GM12878 (cell line): ENCODE measurements around the gene ENDOU.

Experiments
- ESRRA ChIP-seq: IDR thresholded peaks from 2 replicates; pipeline ENCODE4 v1.6.1; 2012; ENCODE audit warnings: mild to moderate bottlenecking, low read length, improper control_type of control experiment
- HDGF ChIP-seq: fragments of 450-650 bp; IDR thresholded peaks from 2 replicates; pipeline ENCODE4 v1.6.1; 2016; ENCODE audit warnings: antibody characterized with exemption
- MYB ChIP-seq: fragments of 150-350 bp; IDR thresholded peaks from 2 replicates; pipeline ENCODE4 v1.6.1; 2014; ENCODE audit warnings: mild to moderate bottlenecking, low read depth, low read length, borderline replicate concordance
- PML ChIP-seq: IDR thresholded peaks from 2 replicates; pipeline ENCODE4 v1.6.1; 2012; ENCODE audit warnings: low read length, inconsistent platforms
- POLR2A ChIP-seq: IDR thresholded peaks from 2 replicates; pipeline ENCODE4 v1.6.1; 2011; ENCODE audit warnings: low read depth, mild to moderate bottlenecking, low read length
- POLR2AphosphoS2 ChIP-seq: IDR thresholded peaks from 2 replicates; pipeline ENCODE4 v1.6.1; 2011; ENCODE audit warnings: low read depth, mild to moderate bottlenecking, low read length, improper control_type of control experiment, moderate library complexity
- POU2F2 ChIP-seq: IDR thresholded peaks from 3 replicates; pipeline ENCODE4 v1.6.1; 2011; ENCODE audit warnings: low read depth, mild to moderate bottlenecking, low read length, borderline replicate concordance
- SUZ12 ChIP-seq: fragments of 200-600 bp; sonication (generic); IDR thresholded peaks from one replicate; pipeline ENCODE4 v1.6.1; 2018; ENCODE audit warnings: antibody characterized with exemption, mild to moderate bottlenecking; ENCODE audit not compliant: unreplicated experiment
- TF ChIP-seq, protein P1 (sequence below), 3 experiments: IDR thresholded peaks in 2 of 3; conservative IDR thresholded peaks in 1 of 3; 2 replicates each; pipeline ENCODE4 v1.5.1; 2011; ENCODE audit warnings: low read depth in 3 of 3, low read length in 3 of 3, mild to moderate bottlenecking in 3 of 3, control low read depth in 2 of 3, moderate library complexity in 2 of 3, inconsistent platforms in 1 of 3, mixed read lengths in 1 of 3; ENCODE audit not compliant: control insufficient read depth in 2 of 3, insufficient read depth in 1 of 3; ENCODE audit errors: extremely low read depth in 1 of 3

DNA sequence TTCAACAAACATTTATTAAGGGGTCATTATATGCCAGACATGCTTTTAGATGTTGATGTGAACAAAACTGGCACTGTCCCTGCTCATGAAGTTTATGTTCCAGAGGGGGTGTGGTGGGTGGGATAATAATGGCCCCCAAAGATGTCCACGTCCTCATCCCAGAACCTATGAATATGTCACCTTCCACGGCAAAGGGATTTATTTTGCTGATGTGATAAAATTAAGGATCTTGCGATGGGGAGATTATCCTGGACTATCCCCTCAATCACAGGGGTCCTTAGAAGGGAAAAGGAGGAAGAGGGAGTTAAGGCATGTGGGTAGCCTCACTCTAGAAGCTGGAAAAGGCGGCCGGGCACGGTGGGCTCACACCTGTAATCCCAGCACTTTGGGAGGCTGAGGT is 46.0 kb upstream of the ENDOU start:
- no peak for TF ChIP-seq SUZ12
- TF ChIP-seq POLR2A: no peak
- no peak for TF ChIP-seq POLR2AphosphoS2
- no peak for TF ChIP-seq HDGF
- TF ChIP-seq, protein P1, sequence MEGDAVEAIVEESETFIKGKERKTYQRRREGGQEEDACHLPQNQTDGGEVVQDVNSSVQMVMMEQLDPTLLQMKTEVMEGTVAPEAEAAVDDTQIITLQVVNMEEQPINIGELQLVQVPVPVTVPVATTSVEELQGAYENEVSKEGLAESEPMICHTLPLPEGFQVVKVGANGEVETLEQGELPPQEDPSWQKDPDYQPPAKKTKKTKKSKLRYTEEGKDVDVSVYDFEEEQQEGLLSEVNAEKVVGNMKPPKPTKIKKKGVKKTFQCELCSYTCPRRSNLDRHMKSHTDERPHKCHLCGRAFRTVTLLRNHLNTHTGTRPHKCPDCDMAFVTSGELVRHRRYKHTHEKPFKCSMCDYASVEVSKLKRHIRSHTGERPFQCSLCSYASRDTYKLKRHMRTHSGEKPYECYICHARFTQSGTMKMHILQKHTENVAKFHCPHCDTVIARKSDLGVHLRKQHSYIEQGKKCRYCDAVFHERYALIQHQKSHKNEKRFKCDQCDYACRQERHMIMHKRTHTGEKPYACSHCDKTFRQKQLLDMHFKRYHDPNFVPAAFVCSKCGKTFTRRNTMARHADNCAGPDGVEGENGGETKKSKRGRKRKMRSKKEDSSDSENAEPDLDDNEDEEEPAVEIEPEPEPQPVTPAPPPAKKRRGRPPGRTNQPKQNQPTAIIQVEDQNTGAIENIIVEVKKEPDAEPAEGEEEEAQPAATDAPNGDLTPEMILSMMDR (IDR thresholded peaks at IDR 0.05 in 2 of 3, conservative IDR thresholded peaks at IDR 0.05 in 1 of 3; ENCODE audit: control insufficient read depth in 2 of 3, extremely low read depth in 1 of 3, insufficient read depth in 1 of 3, low read depth in 3 of 3, low read length in 3 of 3): no peak
- no peak for TF ChIP-seq MYB
- TF ChIP-seq POU2F2: no peak
- TF ChIP-seq ESRRA: no peak
- no peak for TF ChIP-seq PML
